NT2/D1 (cell line): Measurements from ENCODE around the gene GALNT9.

Experiments used
- DNase-seq: peaks from one replicate; pipeline ENCODE4 v3.0.0-alpha.2; 2011; ENCODE audit warnings: low read depth, low spot score
- H3K27me3 ChIP-seq: 2 replicates; pipeline ENCODE4 v1.6.0; 2011; ENCODE audit warnings: mild to moderate bottlenecking; ENCODE audit not compliant: insufficient read length, insufficient read depth
- H3K36me3 ChIP-seq: 2 replicates; pipeline ENCODE4 v1.6.1; 2011; ENCODE audit warnings: mild to moderate bottlenecking, low read length, mixed read lengths; ENCODE audit not compliant: insufficient read depth, insufficient read length
- H3K4me1 ChIP-seq: 2 replicates; pipeline ENCODE4 v1.5.1; 2011; ENCODE audit not compliant: insufficient read depth, insufficient read length
- H3K4me3 ChIP-seq: 2 replicates; pipeline ENCODE4 v1.5.1; 2011; ENCODE audit warnings: low read depth; ENCODE audit not compliant: insufficient read length
- H3K9ac ChIP-seq: 2 replicates; pipeline ENCODE4 v1.6.0; 2011; ENCODE audit warnings: low read depth; ENCODE audit not compliant: insufficient read length
- H3K9me3 ChIP-seq: 2 replicates; pipeline ENCODE4 v1.5.1; 2011; ENCODE audit warnings: mild to moderate bottlenecking, low read length; ENCODE audit not compliant: insufficient read depth
- SUZ12 ChIP-seq: IDR thresholded peaks from 2 replicates; pipeline ENCODE4 v1.6.1; 2011; ENCODE audit not compliant: insufficient read length, insufficient read depth; ENCODE audit errors: extremely low read depth
- YY1 ChIP-seq: IDR thresholded peaks from 2 replicates; pipeline ENCODE4 v1.6.1; 2011; ENCODE audit not compliant: insufficient read length, insufficient read depth
- ZNF274 ChIP-seq: IDR thresholded peaks from 2 replicates; pipeline ENCODE4 v1.6.1; 2011; ENCODE audit warnings: mild to moderate bottlenecking, low read depth, low read length

The GALNT9 gene

GRCh38 chr12:132290203-132290540 lies 39.2 kb downstream of the GALNT9 start:
- Histone ChIP-seq H3K36me3 (no peaks in the 10 kb centered on the region), H3K27me3 (peaks cover 62% of the 10 kb centered on the region), H3K4me3 (no peak overlapping the region), H3K4me1 (peaks cover 22% of the 10 kb centered on the region), H3K9ac (no peak overlapping the region), H3K9me3 (peaks cover 4% of the 10 kb centered on the region; the same call in 1 of the 2 replicates)
- no peak for DNase-seq
- no peak for TF ChIP-seq ZNF274
- no peak for TF ChIP-seq SUZ12
- no peak for TF ChIP-seq YY1

- no peak overlapping the region for H3K4me3 ChIP-seq
- peaks cover 28% of the 10 kb centered on the region for H3K4me1 ChIP-seq
- no peak for DNase-seq
- no peak for TF ChIP-seq SUZ12
- no peak for TF ChIP-seq YY1
- TF ChIP-seq ZNF274 = no peak
- H3K27me3 ChIP-seq = peaks cover 57% of the 10 kb centered on the region
- H3K9ac ChIP-seq = no peak overlapping the region
- peaks cover 4% of the 10 kb centered on the region; the same call in 1 of the 2 replicates for H3K9me3 ChIP-seq
- no peaks in the 10 kb centered on the region for H3K36me3 ChIP-seq
Measured at GRCh38 chr12:132289356-132290202, 39.8 kb downstream of the GALNT9 start.

- DNase-seq = no peak
Measured at GRCh38 chr12:132288516-132289215, 40.7 kb downstream of the GALNT9 start.

DNA sequence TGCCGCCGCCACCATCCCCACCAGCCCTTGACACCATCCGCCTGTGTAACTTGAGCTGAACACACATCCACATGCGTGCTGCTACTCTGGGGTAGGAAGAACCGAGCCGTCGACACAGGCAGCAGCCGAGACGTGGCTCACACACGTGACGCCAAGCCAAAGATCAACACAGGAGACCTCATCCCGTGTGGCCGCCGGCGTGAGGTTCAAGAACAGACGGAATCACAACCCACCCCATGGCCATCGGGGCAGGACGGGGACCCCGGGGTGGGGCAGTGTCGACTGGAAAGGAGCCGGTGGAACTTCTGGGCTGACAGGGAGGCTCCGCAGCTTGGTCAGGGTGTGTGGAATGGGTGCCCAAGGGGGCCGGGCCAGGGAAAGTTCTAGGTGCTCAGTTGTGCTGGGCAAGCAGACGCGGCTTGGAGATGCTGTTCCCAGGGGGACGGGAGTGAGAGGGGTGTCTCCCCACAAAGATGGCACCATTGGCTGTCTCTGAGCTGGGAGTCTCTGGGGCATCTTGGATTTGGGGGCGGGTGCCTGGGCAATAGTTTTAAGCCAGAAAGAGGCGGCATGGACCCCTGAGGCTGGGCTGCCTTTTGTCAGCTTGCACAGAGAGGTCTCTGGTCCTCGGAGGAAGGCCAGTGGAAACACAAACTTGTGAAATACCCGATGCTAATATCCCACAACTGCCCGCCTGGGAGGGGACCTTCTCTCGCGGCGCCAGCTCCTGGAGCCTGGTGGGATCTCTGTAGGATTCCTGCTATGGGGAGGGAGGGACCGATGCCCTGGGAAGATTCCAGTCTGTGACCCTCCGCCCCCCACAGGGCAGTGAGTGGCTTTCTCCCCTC lies 41.8 kb downstream of the GALNT9 start:
- H3K4me3 ChIP-seq = no peak overlapping the region
- TF ChIP-seq YY1 (no peak), ZNF274 (no peak), SUZ12 (no peak)
- peaks cover 38% of the 10 kb centered on the region for H3K4me1 ChIP-seq
- DNase-seq = no peak
- no peak overlapping the region for H3K9ac ChIP-seq
- no peaks in the 10 kb centered on the region for H3K36me3 ChIP-seq
- peaks cover 37% of the 10 kb centered on the region for H3K27me3 ChIP-seq
- peaks cover 4% of the 10 kb centered on the region; the same call in 1 of the 2 replicates for H3K9me3 ChIP-seq

More at GRCh38 chr12:132288516-132289215, 40.7 kb downstream of the GALNT9 start:
- no peak for TF ChIP-seq ZNF274
- no peak for TF ChIP-seq YY1
- TF ChIP-seq SUZ12 = no peak
- Histone ChIP-seq H3K9me3 (peaks cover 4% of the 10 kb centered on the region; the same call in 1 of the 2 replicates), H3K9ac (no peak overlapping the region), H3K4me1 (peaks cover 35% of the 10 kb centered on the region), H3K4me3 (no peak overlapping the region), H3K27me3 (peaks cover 48% of the 10 kb centered on the region), H3K36me3 (no peaks in the 10 kb centered on the region)

DNA sequence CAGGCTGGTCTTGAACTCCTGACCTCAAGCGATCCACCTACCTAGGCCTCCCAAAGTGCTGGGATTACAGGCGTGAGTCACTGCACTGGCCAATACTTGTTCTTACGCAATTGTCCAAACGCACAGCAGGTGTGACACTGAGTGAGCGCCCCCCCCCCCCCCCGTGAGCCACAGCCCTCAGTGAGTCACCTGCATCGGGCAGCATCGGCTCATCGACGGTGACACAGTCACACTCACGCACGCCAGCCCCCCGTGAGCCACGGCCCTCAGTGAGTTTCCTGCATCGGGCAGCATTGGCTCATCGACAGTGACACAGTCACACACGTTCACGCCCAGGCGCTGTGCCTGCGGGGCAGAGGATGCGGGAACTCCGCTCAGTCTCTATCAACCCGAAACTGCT lies 42.5 kb downstream of the GALNT9 start:
- H3K9ac ChIP-seq = no peak overlapping the region
- no peak for TF ChIP-seq SUZ12
- no peak for TF ChIP-seq YY1
- no peak for TF ChIP-seq ZNF274
- DNase-seq = no peak
- H3K36me3 ChIP-seq = no peaks in the 10 kb centered on the region
- peaks cover 30% of the 10 kb centered on the region for H3K27me3 ChIP-seq
- no peak overlapping the region for H3K4me3 ChIP-seq
- peaks cover 38% of the 10 kb centered on the region for H3K4me1 ChIP-seq
- peaks cover 4% of the 10 kb centered on the region; the same call in 1 of the 2 replicates for H3K9me3 ChIP-seq

GRCh38 chr12:132285991-132286681 lies 43.3 kb downstream of the GALNT9 start:
- no peaks in the 10 kb centered on the region for H3K36me3 ChIP-seq
- H3K9me3 ChIP-seq = peaks cover under 1% of the 10 kb centered on the region; the same call in 1 of the 2 replicates
- peaks cover 38% of the 10 kb centered on the region for H3K4me1 ChIP-seq
- no peak overlapping the region for H3K4me3 ChIP-seq
- no peak for TF ChIP-seq ZNF274
- no peak overlapping the region for H3K9ac ChIP-seq
- H3K27me3 ChIP-seq = peaks cover 24% of the 10 kb centered on the region
- no peak for DNase-seq
